Skin epidermis (tissue), 12 donors: ENCODE data around the gene IRF8.

Source experiments
- H3K27ac ChIP-seq, 21 experiments: fragments of 200-600 bp; sonication (generic) in 11 of 21; one replicate each; pipeline ENCODE4 v1.5.0; 2020; ENCODE audit warnings: mild to moderate bottlenecking in 3 of 21, inconsistent platforms in 2 of 21, moderate library complexity in 2 of 21
- H3K4me3 ChIP-seq, 7 experiments: fragments of 200-600 bp; sonication (generic) in 2 of 7; one replicate each; pipeline ENCODE4 v1.5.0; 2020; ENCODE audit warnings: inconsistent platforms in 2 of 7, mild to moderate bottlenecking in 2 of 7, moderate library complexity in 1 of 7

Gene IRF8

DNA sequence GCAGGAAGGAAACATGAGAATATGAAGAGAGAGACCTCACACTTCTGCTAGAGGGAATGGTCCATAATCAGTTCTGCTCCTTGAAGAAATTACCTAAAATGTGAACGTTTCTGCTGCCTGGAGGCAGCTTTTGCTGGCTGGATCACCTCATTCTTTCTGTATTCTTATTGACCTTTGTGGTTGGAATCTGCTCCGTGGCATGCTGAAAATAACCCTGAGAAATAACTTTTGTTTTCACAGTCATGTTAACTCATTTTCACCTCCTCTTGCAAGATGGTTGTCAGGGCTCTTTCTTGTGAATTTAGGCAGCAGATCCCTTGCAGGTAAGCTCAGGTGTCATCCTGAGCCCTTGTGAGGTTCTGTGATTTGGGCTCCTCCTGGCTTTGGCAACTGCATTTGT lies 70.2 kb downstream of the IRF8 start:
- H3K27ac ChIP-seq = no peak overlapping the region
- H3K4me3 ChIP-seq = no peak overlapping the region

DNA sequence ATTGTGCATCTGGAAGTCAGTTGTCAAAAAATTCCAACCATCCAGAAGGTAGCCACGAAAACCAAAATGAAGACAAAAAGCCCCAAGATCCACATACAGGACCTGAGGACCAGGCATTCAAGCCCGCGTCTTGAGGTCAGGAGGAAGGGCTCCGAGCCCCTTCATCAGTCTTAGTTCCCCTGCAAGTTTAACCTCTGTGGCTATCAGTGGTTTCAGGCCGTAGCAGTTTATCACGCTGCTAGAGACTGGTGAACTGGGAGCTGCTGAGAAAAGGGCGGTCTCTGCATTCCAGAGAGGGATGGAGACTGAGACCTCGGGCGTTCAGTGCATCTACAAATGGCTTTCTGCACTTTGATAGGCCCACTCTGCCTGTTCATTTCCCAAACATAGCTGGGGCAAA lies 70.6 kb downstream of the IRF8 start:
- no peak overlapping the region for H3K27ac ChIP-seq
- H3K4me3 ChIP-seq = no peak overlapping the region

DNA sequence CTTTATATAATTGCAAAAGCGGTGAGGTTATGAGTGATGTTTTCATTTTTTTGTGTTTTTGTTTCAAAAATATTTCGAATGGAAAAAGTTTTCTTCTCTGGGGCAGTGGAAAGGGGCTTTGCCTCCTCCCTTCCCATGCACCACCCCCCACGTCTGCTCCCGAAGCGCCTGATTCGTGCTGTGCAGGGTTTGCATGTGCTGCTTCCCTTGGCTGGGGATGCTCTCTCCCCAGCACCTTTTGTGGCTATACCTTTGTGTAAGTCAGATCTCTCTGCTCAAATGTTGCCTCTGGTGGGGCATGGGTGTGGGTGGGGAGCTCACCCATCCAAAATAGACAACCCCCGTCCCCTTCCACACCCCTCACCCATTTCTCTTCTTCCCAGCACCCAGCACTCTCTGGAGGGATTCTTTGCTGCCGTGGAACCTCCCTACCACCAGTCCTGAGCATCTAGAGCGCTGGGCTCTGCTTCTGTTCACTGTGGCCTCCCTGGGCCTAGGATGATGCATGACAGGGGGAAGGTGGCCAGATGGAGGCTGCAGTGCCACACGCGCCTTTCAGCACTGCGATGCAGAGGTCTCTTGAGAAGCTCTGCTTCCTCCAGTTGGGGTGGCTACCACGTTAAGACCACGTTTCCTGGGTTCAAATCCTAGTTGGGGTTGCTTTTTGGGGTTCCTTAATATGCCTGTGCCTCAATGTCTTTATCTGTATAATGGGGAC lies 71.2 kb downstream of the IRF8 start:
- Histone ChIP-seq H3K27ac (no peak overlapping the region), H3K4me3 (no peak overlapping the region)

DNA sequence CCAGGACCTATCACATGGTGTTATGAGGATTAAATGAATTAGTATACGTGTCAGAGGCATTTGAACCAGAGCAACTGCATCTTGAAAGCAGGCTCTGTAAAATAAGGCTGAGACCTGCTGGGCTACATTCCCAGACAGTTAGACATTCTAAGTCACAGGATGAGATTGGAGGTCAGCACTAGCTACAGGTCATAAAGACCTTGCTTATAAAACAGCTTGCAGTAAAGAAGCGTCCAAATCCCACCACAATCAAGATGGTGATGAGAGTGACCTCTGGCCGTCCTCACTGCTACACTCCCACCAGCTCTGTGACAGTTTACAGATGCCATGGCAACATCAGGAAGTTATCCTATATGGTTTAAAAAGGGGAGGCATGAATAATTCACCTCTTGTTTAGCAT lies 71.8 kb downstream of the IRF8 start:
- H3K27ac ChIP-seq = no peak overlapping the region

More for the DNA sequence above, 71.8 kb downstream of the IRF8 start:
- no peak overlapping the region for H3K4me3 ChIP-seq
